LHCN-M2 (cell line): Measurements from ENCODE around the gene NLRP12. TPM values are rescaled to one million over a fixed set of nuclear protein-coding genes. Genes with fewer than 3 reads are reported as not detected.
"Not testable (repeated sequence)": the region's sequence is repeated elsewhere in the genome, so short reads cannot be mapped to it uniquely, and the experiment has no call there.

ENCODE experiments used
- DNase-seq: peaks from one replicate; pipeline ENCODE4 v3.0.0-alpha.2; 2012; ENCODE audit warnings: low read depth
- total RNA-seq: library from RNA; depleted of rRNA; stranded (reverse); fragments of >200 nt; gene quantifications from 2 replicates; pipeline ENCODE4 v1.2.3, GENCODE V29; 2014

NLRP12 gene
- total RNA-seq, 1 experiment from 2014 or later, result not detected

- not testable (repeated sequence) for DNase-seq
Measured at GRCh38 chr19:53832861-53833260, 8.7 kb upstream of the NLRP12 start.

DNA sequence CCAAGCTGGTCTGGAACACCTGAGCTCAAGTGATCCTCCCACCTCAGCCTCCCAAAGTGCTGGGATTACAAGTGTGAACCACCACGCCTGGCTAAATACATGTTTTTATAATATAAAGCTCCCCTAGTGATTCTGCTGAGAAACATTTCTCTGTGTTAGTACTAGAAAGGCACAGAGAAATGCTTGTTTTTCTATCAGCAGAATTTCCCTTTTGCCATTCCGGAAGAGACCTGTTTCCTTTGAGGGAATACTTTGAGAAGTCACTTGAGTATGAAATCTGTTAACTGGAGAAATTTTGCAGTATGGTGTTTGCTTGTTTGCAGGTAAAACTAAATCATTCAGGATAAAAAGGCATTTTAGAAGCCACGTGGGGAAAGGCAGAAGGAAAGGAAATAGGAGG is 4.4 kb upstream of the NLRP12 start:
- DNase-seq, result no peak

DNA sequence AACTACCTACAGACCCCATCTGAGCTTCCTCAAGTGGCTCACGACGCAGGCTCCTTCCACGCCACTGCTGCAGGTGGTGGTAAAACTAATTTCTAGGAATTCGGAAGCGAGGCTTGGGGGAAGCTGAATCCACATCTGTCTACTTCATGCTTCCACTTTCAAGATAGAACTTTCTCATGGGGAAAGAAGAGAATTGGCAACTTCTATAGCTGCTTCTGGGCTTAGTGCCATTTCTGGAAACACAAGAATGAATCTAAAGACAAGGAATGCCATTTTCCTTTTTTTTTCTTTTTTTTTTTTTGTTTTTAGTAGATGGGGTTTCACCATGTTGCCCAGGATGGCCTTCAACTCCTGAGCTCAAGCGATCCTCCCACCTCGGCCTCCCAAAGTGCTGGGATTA is 2.8 kb upstream of the NLRP12 start:
- no peak for DNase-seq

DNA sequence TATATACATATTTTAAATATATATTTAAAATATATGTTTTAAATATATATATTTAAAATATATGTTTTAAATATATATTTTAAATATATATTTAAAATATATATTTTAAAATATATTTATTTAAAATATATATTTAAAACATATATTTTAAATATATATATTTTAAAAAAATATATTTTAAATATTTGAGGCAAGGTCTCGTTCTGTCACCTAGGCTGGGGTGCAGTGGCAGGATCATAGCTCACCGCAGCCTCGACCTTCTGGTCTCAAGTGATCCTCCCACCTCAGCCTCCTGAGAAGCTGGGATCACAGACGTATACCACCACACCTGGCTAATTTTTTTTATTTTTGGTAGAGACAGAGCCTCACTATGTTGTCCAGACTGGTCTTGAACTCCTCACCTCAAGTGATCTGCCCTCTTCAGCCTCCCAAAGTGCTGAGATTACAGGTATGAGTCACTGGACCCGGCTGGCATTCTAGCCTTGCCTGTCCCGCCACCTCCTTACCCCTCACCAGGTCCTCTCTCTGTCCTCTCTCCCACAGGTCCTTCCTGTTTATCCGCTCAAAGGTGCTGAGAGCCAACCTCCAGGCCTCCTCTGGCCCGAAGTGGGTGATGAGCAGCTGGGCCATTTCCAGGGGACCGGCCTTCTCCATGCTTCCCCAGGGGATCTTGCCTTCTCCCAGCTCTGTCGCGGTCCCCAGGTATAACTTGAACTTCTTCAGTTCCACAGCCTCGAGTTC is 564 bp downstream of the NLRP12 start:
- DNase-seq, result no peak

DNA sequence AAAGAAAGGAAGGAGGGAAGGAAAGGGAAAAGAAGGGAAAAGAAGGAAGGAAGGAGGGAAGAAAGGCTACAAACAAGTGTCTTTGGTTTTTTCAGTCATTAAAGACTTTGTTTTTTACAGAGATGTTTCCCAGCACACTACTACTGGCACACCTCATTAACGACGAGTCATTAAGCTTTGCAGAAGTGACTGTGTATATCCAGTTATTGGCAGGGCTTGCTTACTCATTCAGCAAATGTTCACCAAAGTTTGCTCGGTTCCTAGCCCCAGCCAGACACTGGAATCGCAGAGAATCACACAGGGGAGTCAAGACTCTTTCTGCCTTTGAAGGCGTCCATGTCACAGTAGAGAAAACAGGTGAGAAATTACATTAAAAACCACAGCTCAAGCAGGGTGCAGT is 4.3 kb downstream of the NLRP12 start:
- no peak for DNase-seq

GRCh38 chr19:53818756-53819155 is 5.4 kb downstream of the NLRP12 start:
- peak; percentile 48 for DNase-seq

- DNase-seq, result peak; percentile 54
Measured at GRCh38 chr19:53813996-53814395, 10.1 kb downstream of the NLRP12 start.

- DNase-seq, result no peak
Measured at GRCh38 chr19:53812335-53812734, 11.8 kb downstream of the NLRP12 start.

- DNase-seq, result no peak
Measured at GRCh38 chr19:53810891-53811290, 13.2 kb downstream of the NLRP12 start.

GRCh38 chr19:53810187-53810546 is 13.9 kb downstream of the NLRP12 start:
- no peak for DNase-seq

DNA sequence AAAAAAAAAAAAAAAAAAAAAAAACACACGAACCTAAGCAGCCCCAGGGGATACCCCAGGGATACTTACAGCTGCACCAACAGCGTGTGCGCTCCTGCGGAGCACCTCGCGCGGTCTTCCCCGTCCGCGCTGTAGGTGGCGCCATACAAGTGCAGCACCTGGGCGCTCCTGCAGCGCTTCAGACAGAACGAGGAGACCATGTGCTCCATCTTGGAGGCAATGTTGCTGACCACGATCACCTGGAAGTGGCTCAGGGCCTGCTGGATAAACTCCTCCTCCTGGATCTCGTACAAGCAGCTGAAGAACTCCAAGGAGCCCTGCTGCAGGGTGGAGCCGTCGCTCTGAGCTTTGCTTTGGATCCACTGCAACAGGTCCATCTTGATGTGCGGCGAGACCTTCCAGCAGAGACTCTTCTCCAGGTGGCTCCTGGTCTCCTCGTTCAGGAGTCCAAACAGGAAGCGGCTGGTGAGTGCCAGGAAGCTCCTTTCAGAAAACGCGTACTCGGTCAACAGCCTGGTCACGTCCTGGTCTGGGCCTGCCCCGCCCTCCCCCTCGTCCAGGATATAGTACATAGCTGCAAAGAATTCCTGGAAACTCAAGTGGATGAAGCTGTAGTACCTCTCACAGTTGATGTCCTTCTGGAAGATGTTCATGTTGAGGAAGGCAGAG is 14.5 kb downstream of the NLRP12 start:
- DNase-seq, result no peak

- peak; percentile 45 for DNase-seq
Measured at GRCh38 chr19:53808710-53809125, 15.4 kb downstream of the NLRP12 start.

GRCh38 chr19:53801257-53801656 is 22.9 kb downstream of the NLRP12 start:
- no peak for DNase-seq

GRCh38 chr19:53795019-53795418 is 29.1 kb downstream of the NLRP12 start:
- no peak for DNase-seq

DNA sequence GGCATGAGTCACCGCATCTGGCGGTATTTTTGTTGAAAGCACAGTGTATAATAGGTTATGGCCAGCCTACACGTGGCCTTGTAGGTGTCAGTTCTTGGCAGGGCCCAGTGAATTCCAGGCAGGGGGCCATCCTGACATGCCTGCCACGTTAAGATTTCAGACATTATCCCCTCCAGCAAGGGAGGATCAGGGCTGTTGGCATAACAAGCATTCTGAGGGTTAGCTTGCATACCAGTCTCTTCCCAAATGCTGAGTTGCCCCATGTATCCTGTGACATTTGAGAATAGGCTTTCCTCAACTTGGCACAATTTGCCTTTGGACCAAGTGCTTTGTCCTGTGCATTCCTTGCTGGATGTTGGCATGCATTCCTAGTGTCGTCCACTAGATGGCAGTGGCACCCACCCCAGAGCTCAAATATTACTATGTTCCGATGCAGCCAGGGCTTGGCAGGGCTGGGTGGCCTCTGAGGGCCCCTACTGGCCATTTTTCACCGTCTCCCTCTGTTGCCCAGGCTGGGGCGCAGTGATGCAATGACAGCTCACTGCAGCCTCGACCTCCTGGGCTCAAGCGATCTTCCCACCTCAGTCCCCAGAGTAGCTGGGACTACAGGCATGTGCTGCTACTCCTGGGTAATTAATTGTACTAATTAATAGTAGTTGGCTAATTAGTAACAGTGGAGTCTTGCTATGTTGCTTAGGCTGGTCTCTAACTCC is 31.2 kb downstream of the NLRP12 start:
- DNase-seq, result peak; percentile 80

DNA sequence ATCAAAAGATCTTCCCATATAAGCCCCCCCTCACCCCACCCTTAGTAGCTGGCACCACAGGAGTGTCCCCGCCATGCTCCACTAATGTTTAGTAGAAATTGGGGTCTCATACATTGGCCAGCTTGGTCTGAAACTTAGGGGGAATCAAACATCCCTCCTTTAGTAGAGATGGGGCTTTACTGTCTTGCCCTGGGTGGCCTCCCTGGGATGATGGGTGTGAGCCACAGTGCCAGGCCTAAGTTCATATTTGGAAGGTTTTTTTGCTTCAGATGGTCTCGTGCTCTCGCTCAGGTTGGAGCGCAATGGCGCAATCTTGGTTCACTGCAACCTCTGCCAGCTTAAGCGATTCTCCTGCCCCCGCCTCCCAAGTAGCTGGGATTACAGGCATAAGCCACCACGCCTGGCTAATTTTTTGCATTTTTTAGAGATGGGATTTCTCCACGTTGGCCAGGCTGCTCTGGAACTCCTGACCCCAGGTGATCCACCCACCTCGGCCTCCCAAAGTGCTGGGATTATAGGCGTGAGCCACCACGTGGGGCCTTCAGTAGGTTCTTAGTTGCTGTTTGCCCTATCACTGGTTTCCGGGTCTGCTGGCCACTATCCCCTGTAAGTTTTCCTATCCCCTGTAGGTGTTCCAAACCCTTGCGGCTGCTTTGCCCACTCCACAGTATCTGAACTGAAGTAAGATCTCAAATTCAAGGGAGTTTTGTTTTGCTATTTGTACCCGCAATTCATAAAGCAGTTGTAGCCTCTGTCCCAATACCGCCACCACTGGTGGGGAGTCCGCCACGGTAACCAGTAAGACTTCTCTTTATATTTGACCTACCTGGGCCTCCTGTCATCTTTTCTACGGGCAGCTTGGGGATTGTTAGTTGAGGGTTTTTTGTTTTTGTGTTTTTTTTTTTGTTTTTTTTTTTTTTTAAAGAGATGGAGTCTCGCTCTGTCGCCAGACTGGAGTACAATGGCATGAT is 34.1 kb downstream of the NLRP12 start:
- DNase-seq, result no peak

DNA sequence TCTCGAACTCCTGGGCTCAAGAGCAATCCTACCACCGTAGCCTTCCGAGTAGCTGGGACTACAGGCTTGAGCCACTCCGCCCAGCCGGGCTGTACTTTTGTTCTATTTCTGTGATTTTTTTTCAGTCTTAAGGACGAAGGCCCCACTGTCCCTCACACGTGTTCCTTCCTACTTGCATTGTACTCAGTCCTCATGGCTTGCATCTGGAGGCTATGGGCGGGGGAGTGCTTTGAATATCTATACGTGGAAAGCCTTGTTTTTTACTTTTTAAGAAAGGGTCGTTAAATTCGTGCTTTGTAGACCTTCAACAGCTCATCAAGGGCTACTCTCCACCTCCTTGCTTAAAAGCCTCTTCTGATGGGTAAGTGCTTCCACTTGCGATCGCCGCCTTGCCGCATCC is 36.8 kb downstream of the NLRP12 start:
- DNase-seq, result no peak

- DNase-seq, result no peak
Measured at GRCh38 chr19:53786744-53787143, 37.4 kb downstream of the NLRP12 start.

DNA sequence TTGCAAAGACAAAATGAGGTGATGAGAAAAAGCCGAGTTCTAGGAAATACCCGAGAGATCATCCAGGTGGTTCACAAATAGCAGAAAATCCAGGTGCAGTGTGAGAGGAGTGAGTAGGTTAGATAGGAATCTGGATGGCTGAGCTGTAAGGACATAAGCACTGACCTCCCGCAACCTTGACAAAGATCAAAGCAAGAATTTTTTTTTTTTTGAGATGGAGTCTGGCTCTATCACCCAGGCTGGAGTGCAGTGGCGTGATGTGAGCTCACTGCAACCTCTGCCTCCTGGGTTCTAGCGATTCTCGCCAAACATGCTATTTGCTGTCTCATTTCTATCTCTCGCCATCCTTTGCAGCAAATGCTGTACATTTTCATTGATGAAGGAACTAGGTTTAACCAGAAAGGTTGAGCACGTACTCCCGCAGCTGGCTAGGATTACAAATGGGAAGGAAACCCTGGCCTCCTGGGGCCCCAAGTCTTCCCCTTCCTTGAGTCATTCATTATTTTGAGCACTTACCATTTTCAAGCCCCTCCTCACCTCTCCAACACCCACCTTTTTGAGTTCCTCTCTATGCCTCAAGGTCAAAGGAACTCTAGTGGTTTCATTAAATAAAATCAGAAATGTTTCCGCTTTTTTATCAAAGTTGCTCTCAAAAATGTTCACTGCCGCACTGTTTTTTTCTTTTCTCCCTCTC is 38.8 kb downstream of the NLRP12 start:
- no peak for DNase-seq

GRCh38 chr19:53782698-53783097 is 41.4 kb downstream of the NLRP12 start:
- no peak for DNase-seq

DNA sequence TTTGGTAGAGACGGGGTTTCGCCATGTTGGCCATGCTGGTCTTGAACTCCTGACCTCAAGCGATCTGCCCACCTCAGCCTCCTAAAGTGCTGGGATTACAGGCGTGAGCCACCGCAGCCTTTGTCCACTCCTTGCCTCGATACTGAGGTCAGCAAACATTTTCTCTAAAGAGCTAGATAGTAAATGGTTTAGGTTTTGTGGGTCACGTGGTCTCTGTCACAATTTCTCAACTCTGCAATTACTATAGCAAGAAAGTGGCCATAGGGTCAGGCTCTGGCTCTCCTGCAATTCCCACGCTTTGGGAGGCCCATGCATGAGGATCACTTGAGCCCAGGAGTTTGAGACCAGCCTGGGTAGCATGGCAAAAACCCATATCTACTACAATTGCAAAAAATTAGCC is 42.8 kb downstream of the NLRP12 start:
- not testable (repeated sequence) for DNase-seq
